WTC11 (cell line): ENCODE results near the gene DBH.

Experiments used
- AR ChIP-seq: fragments of 250-450 bp; sonication (Bioruptor Pico); IDR thresholded peaks from 2 replicates; pipeline ENCODE4 v1.9.0; 2021; ENCODE audit warnings: mild to moderate bottlenecking
- CTCF ChIP-seq: fragments of 200-600 bp; IDR thresholded peaks from 2 replicates; pipeline ENCODE4 v1.8.0; 2022; ENCODE audit warnings: antibody characterized with exemption
- E2F1 ChIP-seq: sonication (generic); formaldehyde crosslinking; IDR thresholded peaks from 2 replicates; pipeline ENCODE4 v1.8.0; 2022; ENCODE audit warnings: mild to moderate bottlenecking, missing genetic modification reagents
- ESRRA ChIP-seq: sonication (generic); formaldehyde crosslinking; IDR thresholded peaks from 2 replicates; pipeline ENCODE4 v1.8.1; 2022; ENCODE audit warnings: mild to moderate bottlenecking, missing genetic modification reagents, borderline replicate concordance
- FOXK1 ChIP-seq: sonication (generic); formaldehyde crosslinking; IDR thresholded peaks from 2 replicates; pipeline ENCODE4 v1.8.0; 2022; ENCODE audit warnings: mild to moderate bottlenecking, moderate library complexity, missing genetic modification reagents
- KAT7 ChIP-seq: sonication (generic); formaldehyde crosslinking; IDR thresholded peaks from 2 replicates; pipeline ENCODE4 v1.8.1; 2023; ENCODE audit warnings: missing genetic modification reagents, mild to moderate bottlenecking, borderline replicate concordance
- MXD4 ChIP-seq: fragments of 250-450 bp; sonication (Bioruptor Pico); IDR thresholded peaks from 2 replicates; pipeline ENCODE4 v1.8.0; 2021; ENCODE audit warnings: mild to moderate bottlenecking, moderate library complexity, borderline replicate concordance
- TEAD4 ChIP-seq: sonication (generic); formaldehyde crosslinking; IDR thresholded peaks from 2 replicates; pipeline ENCODE4 v1.8.0; 2022; ENCODE audit warnings: mild to moderate bottlenecking, missing genetic modification reagents
- TP53 ChIP-seq: sonication (generic); formaldehyde crosslinking; IDR thresholded peaks from 2 replicates; pipeline ENCODE4 v1.8.1; 2023; ENCODE audit warnings: mild to moderate bottlenecking, missing genetic modification reagents
- ZNF317 ChIP-seq: sonication (generic); formaldehyde crosslinking; IDR thresholded peaks from 2 replicates; pipeline ENCODE4 v1.8.1; 2023; ENCODE audit warnings: low read depth, mild to moderate bottlenecking, moderate library complexity, missing genetic modification reagents, borderline replicate concordance

- TF ChIP-seq TEAD4 (CRISPR knock-in tag) (no peak), CTCF (no peak), KAT7 (CRISPR knock-in tag) (no peak), AR (CRISPR knock-in tag) (no peak), ESRRA (no peak), ZNF317 (no peak), FOXK1 (CRISPR knock-in tag) (no peak), MXD4 (no peak), E2F1 (CRISPR knock-in tag) (no peak), TP53 (CRISPR knock-in tag) (no peak)
Measured at GRCh38 chr9:133642708-133643361, 6.7 kb downstream of the DBH start.
